Activated T-cell treated with anti-CD3 and anti-CD28 coated beads, Interleukin-2, amount 50 U/mL, for 24 hours (primary cell): Measurements from ENCODE around the gene ASIC3.
A peak's percentile ranks its signal among the peaks of the same experiment; 100 is the strongest.
"Not testable (repeated sequence)": the region's sequence is repeated elsewhere in the genome, so short reads cannot be mapped to it uniquely, and the experiment has no call there.

Experiments used
- DNase-seq: peaks from one replicate; pipeline ENCODE4 v3.0.0-alpha.2; 2020
- H3K27ac Mint-ChIP-seq: 2 replicates; pipeline ENCODE4 v1.8.0; 2020; ENCODE audit warnings: mild to moderate bottlenecking, mixed read lengths
- H3K27me3 Mint-ChIP-seq: 2 replicates; pipeline ENCODE4 v1.8.0; 2020; ENCODE audit warnings: mixed read lengths
- H3K36me3 Mint-ChIP-seq: 2 replicates; pipeline ENCODE4 v1.8.0; 2020; ENCODE audit warnings: low read depth, mixed read lengths
- H3K4me1 Mint-ChIP-seq: 2 replicates; pipeline ENCODE4 v1.8.0; 2020; ENCODE audit warnings: low read depth, mixed read lengths
- H3K4me3 Mint-ChIP-seq: 2 replicates; pipeline ENCODE4 v1.8.0; 2020; ENCODE audit warnings: mild to moderate bottlenecking, moderate library complexity, mixed read lengths
- H3K9me3 Mint-ChIP-seq: 2 replicates; pipeline ENCODE4 v1.8.0; 2020; ENCODE audit warnings: mixed read lengths

The ASIC3 gene

DNA sequence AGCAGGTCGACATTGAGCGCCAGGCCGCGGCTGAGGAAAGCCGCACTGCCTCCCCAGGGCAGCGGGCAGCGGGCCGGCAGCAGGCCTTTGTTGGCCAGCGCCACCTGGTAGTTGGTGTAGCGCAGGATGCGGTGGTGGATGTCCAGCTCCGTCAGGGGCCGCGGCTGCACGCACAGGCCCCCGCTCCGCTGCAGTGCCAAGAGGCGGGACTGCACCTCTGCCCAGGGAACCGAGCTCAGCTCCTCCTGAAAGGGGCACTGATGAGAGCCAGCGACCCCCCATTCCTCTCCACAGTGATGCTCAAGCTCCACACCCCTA is 29.2 kb upstream of the ASIC3 start:
- DNase-seq, result no peak
- H3K27me3 Mint-ChIP-seq, result peaks cover 17% of the 10 kb centered on the region
- H3K36me3 Mint-ChIP-seq, result peaks cover 5% of the 10 kb centered on the region
- H3K27ac Mint-ChIP-seq, result peak overlapping the region; percentile 13
- H3K9me3 Mint-ChIP-seq, result no peaks in the 10 kb centered on the region
- H3K4me1 Mint-ChIP-seq, result peaks cover 46% of the 10 kb centered on the region
- peak overlapping the region; percentile 20 for H3K4me3 Mint-ChIP-seq

DNA sequence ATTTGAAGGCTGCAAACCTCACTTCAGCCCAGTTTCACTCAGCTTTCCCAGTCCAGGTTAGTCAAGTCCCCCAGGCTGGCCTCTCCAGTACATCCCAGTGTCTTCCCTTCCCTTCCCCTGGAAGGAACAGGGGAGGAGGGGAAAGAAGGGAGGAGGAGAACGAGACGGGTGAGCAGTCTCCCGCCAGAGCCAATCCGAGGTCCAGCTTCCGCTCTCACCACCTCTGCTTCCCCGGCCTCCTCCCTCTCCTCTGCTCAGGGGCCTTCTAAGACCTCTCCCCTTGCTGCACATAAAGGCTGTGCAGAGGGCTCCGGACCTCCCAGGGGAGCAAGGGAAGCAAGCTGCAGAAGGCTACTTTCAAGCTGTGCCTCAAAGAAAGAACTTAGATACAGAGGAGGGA is 28.1 kb upstream of the ASIC3 start:
- Mint-ChIP-seq H3K36me3 (no peaks in the 10 kb centered on the region), H3K4me3 (no peak overlapping the region)

DNA sequence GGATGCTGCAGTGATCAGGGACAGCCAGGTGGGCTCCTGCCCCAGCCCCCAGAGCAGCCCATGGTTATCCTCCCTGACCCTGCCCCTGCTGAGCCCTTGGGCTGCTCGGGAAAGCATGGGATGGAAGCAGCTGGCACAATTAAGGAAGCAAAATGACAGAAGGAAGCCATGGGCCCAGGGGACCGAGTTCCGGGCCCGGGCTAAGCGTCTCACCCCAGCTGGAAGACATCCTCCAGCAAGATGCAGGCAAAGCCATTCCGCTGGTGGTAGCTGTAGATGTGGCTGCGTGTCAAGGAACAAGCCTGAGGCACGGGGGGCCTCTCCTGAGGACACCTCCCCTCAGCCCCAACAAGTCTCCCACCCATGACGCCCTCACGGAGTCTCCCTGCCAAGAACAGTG is 25.1 kb upstream of the ASIC3 start:
- peaks cover 19% of the 10 kb centered on the region for H3K4me1 Mint-ChIP-seq
- H3K36me3 Mint-ChIP-seq, result no peaks in the 10 kb centered on the region
- no peak overlapping the region for H3K4me3 Mint-ChIP-seq
- no peaks in the 10 kb centered on the region for H3K9me3 Mint-ChIP-seq
- no peak overlapping the region for H3K27ac Mint-ChIP-seq
- H3K27me3 Mint-ChIP-seq, result peaks cover 16% of the 10 kb centered on the region
- DNase-seq, result no peak

More for the DNA sequence above, 28.1 kb upstream of the ASIC3 start:
- Mint-ChIP-seq H3K4me1 (peaks cover 35% of the 10 kb centered on the region), H3K27me3 (peaks cover 17% of the 10 kb centered on the region), H3K9me3 (no peaks in the 10 kb centered on the region), H3K27ac (no peak overlapping the region)
- DNase-seq, result no peak

DNA sequence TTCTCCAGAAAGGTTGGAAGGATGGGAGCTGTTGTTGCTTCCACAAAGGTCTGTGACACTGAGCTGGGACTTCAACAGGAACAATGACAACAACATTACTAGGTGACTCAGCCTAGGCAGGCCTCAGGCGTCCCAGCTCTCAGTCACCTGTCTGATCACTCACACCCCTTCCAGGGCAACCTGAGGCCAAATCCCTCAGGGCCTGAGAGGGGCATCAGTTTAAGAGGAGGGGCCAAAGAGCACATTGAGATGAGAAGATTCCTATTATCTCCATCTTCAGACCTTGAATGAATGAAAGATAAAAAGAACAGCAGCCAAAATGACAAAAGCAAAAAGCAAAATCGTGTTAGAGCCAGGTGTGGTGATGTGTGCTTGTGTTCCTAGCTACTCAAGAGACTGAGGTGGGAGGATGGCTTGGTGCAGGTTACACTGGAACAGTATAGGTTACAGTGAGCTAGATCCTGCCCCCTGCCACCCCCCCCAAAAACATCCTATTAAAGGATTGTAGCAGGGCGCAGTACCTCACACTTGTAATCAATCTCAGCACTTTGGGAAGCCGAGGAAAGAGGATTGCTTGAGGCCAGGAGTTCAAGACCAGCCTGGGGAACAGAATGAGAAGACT is 23.8 kb upstream of the ASIC3 start, which contains the start of gene ATG9B:
ATG9B (minus strand) TSS at position 60 of the 622 bp plus-strand sequence. CDS start 71 bp downstream, outside the sequence.
- Mint-ChIP-seq H3K4me1 (peaks cover 16% of the 10 kb centered on the region), H3K9me3 (no peaks in the 10 kb centered on the region), H3K4me3 (no peak within 1 kb of the TSS), H3K36me3 (peaks cover 10% of the 10 kb centered on the region), H3K27me3 (peaks cover 9% of the 10 kb centered on the region), H3K27ac (no peak within 1 kb of the TSS)
- no peak for DNase-seq

DNA sequence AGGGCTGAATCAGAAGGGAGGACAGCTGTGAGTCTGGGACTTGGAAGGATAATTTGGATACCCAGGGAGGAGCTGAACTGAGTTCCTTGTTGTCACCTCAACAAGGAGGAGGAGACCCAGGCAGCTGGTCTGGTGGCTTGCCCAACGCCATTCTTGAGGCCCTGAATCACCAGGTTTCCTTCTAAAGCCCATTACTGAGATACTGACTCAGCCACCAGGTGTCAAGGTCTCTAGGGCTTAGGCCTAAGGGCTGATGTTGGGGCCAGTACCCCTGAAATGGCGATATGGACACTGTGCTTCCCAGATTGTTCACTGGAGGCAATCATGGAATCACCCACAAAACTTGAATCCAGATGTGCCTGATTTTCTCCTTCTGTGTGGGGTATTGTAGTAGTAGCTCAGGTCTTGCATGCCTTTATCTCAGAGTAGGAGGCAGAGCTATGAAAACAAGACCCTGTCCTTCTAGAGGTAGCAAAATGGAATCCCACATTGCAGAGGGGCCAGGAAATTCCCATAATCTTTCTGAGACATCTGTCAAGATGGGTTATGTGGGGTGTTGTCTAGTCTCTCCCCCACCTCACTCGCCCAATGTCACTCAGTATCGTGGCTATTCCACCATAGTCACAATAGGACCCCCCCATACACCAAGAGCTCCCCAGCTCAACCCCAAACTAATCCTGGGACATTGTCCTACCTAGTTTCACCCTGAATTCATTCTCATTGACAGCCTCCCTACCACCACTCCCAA is 22.2 kb upstream of the ASIC3 start:
- no peak for DNase-seq
- no peaks in the 10 kb centered on the region for H3K9me3 Mint-ChIP-seq
- H3K4me3 Mint-ChIP-seq, result no peak overlapping the region
- peaks cover 19% of the 10 kb centered on the region for H3K4me1 Mint-ChIP-seq
- peaks cover 17% of the 10 kb centered on the region for H3K36me3 Mint-ChIP-seq
- no peak overlapping the region for H3K27ac Mint-ChIP-seq
- no peaks in the 10 kb centered on the region for H3K27me3 Mint-ChIP-seq

DNA sequence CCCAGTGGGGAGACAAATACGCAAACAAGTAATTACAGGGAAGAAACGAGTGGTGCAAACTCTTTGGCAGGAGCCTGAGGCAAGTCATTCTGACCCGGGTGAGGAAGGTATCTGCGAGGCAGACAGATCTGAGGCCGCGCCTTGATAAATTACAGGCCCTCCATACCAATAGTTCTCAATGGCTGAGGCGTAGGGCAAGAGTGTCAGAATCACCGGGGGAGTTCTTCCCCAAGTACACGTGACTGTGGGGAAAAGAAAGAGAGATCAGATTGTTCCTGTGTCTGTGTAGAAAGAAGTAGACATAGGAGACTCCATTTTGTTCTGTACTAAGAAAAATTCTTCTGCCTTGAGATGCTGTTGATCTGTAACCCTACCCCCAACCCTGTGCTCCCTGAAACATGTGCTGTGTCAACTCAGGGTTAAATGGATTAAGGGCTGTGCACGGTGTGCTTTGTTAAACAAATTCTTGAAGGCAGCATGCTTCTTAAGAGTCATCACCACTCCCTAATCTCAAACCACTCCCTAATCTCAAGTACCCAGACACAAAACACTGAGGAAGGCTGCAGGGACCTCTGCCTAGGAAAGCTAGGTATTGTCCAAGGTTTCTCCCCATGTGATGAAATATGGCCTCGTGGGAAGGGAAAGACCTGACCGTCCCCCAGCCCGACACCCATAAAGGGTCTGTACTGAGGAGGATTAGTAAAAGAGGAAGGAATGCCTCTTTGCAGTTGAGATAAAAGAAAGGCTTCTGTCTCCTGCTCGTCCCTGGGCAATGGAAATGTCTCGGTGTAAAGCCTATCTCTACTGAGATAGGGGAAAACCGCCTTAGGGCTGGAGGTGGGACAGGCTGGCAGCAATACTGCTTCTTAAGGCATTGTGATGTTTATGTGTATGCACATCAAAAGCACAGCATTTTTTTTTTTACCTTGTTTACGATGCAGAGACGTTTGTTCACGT is 21.3 kb upstream of the ASIC3 start:
- Mint-ChIP-seq H3K4me1 (peaks cover 19% of the 10 kb centered on the region), H3K4me3 (peak overlapping the region; percentile 96), H3K27ac (peak overlapping the region; percentile 96), H3K36me3 (peaks cover 26% of the 10 kb centered on the region)
- not testable (repeated sequence) for H3K27me3 Mint-ChIP-seq, DNase-seq, H3K9me3 Mint-ChIP-seq

DNA sequence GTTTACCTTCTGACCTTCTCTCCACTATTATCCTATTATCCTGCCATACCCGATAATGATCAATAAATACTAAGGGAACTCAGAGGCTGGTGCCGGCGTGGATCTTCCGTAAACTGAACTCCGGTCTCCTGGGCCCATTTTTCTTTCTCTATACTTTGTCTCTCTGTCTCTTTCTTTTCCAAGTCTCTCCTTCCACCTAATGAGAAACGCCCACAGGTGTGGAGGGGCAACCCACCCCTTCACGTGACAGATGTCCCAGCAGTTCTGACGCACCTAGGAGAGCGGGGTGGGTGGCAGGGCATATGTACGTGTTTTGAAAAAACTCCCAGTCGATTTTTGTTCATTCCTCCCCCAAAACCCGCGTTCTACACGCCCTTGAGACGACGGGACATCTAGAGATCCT is 20.6 kb upstream of the ASIC3 start:
- Mint-ChIP-seq H3K36me3 (peaks cover 32% of the 10 kb centered on the region), H3K4me1 (peaks cover 19% of the 10 kb centered on the region), H3K27ac (peak overlapping the region; percentile 96), H3K4me3 (peak overlapping the region; percentile 96)
- not testable (repeated sequence) for H3K27me3 Mint-ChIP-seq, H3K9me3 Mint-ChIP-seq, DNase-seq

- peaks cover 19% of the 10 kb centered on the region for H3K4me1 Mint-ChIP-seq
- DNase-seq, result peak; percentile 97
- no peaks in the 10 kb centered on the region for H3K27me3 Mint-ChIP-seq
- H3K27ac Mint-ChIP-seq, result peak within 1 kb of the TSS; percentile 96
- H3K4me3 Mint-ChIP-seq, result peak within 1 kb of the TSS; percentile 96
- H3K9me3 Mint-ChIP-seq, result no peaks in the 10 kb centered on the region
- peaks cover 38% of the 10 kb centered on the region for H3K36me3 Mint-ChIP-seq
These were observed 20.0 kb upstream of the ASIC3 start, which contains the start of gene ABCB8 for GRCh38 chr7:151028131-151028947. Gene ABCB8, plus strand, starts transcription at chr7:151028450. Its CDS starts 66 bp downstream, at chr7:151028516.

DNA sequence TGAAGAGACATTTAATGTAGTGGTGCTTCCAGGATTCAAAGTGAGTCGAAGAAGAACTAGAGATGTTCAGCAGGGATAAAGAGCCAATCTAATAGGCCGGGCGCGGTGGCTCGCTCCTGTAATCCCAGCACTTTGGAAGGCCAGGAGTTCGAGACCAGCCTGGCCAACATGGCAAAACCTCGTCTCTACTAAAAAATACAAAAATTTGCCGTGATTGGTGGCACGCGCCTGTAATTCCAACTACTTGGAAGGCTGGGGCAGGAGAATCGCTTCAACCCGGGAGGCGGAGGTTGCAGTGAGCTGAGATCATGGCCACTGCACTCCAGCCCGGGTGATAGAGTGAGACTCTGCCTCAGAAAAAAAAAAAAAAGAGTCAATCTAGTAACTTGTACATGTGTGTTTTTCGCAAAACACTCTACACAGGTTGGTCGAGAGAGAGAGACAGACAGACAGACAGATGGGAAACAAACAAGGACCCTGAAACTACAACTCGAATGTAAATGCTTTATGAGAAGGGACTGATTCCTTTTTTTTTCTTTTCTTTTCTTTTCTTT is 19.3 kb upstream of the ASIC3 start:
- peaks cover 43% of the 10 kb centered on the region for H3K36me3 Mint-ChIP-seq
- no peaks in the 10 kb centered on the region for H3K27me3 Mint-ChIP-seq
- peak overlapping the region; percentile 96 for H3K27ac Mint-ChIP-seq
- H3K4me3 Mint-ChIP-seq, result peak overlapping the region; percentile 96
- no peaks in the 10 kb centered on the region for H3K9me3 Mint-ChIP-seq
- H3K4me1 Mint-ChIP-seq, result peaks cover 19% of the 10 kb centered on the region
- no peak for DNase-seq

DNA sequence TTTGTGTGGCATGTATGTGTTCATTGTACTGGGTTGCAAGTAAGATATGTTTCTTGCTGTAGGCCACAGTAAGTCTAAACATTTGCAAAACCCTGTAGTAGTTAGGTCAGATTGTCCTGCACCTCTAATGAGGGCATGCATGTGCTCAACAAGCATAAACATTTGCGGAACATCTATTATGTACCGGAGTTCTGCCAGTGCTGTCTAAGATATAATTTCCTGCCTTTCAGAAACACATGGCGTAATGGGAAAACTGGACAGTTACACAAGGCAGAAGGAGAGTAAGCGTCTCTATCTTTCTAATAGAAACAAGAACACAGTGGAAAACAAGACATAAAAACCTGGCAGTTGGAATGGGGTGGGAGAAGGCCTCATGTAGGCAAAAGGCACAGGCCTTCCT is 17.3 kb upstream of the ASIC3 start:
- H3K27me3 Mint-ChIP-seq, result no peaks in the 10 kb centered on the region
- H3K27ac Mint-ChIP-seq, result no peak overlapping the region
- peaks cover 19% of the 10 kb centered on the region for H3K4me1 Mint-ChIP-seq
- no peak overlapping the region for H3K4me3 Mint-ChIP-seq
- no peaks in the 10 kb centered on the region for H3K9me3 Mint-ChIP-seq
- no peak for DNase-seq
- H3K36me3 Mint-ChIP-seq, result peaks cover 60% of the 10 kb centered on the region

GRCh38 chr7:151032936-151033863 is 15.1 kb upstream of the ASIC3 start:
- DNase-seq, result no peak

DNA sequence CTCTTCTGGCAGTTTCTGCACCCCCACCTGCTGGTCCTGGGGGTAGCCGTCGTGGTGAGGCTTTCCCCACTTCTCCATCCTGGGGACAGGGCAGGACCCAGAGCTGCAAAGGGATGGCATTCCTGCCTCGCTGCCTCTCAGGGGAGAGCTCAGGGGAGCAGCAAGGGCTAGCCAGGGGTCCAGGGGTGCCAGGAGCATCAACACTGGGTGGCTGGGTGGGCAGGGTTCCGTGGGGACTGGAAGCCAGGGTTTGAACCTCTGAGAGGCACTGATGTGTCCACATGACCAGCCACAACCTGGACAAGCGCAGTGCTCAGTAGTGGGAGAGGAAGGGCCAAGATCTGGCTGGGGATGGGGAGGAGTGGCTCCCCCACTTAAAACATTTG is 14.5 kb upstream of the ASIC3 start:
- Mint-ChIP-seq H3K9me3 (no peaks in the 10 kb centered on the region), H3K27me3 (no peaks in the 10 kb centered on the region), H3K4me3 (no peak overlapping the region), H3K36me3 (peaks cover 71% of the 10 kb centered on the region), H3K27ac (no peak overlapping the region), H3K4me1 (peaks cover 13% of the 10 kb centered on the region)
- no peak for DNase-seq

More at GRCh38 chr7:151032936-151033863, 15.1 kb upstream of the ASIC3 start:
- Mint-ChIP-seq H3K9me3 (no peaks in the 10 kb centered on the region), H3K4me1 (peaks cover 11% of the 10 kb centered on the region), H3K27me3 (no peaks in the 10 kb centered on the region), H3K4me3 (no peak overlapping the region), H3K27ac (no peak overlapping the region), H3K36me3 (peaks cover 76% of the 10 kb centered on the region)
